Activated T-cell treated with anti-CD3 and anti-CD28 coated beads, Interleukin-2, amount 50 U/mL, for 24 hours (primary cell): Measurements from ENCODE around the gene CDH18.

Experiments
- DNase-seq: peaks from one replicate; pipeline ENCODE4 v3.0.0-alpha.2; 2020
- H3K27ac Mint-ChIP-seq: 2 replicates; pipeline ENCODE4 v1.8.0; 2020; ENCODE audit warnings: mild to moderate bottlenecking, mixed read lengths
- H3K27me3 Mint-ChIP-seq: 2 replicates; pipeline ENCODE4 v1.8.0; 2020; ENCODE audit warnings: mixed read lengths
- H3K36me3 Mint-ChIP-seq: 2 replicates; pipeline ENCODE4 v1.8.0; 2020; ENCODE audit warnings: low read depth, mixed read lengths
- H3K4me1 Mint-ChIP-seq: 2 replicates; pipeline ENCODE4 v1.8.0; 2020; ENCODE audit warnings: low read depth, mixed read lengths
- H3K4me3 Mint-ChIP-seq: 2 replicates; pipeline ENCODE4 v1.8.0; 2020; ENCODE audit warnings: mild to moderate bottlenecking, moderate library complexity, mixed read lengths
- H3K9me3 Mint-ChIP-seq: 2 replicates; pipeline ENCODE4 v1.8.0; 2020; ENCODE audit warnings: mixed read lengths

CDH18 gene

GRCh38 chr5:19577882-19578281 lies 410.1 kb downstream of the CDH18 start:
- no peak overlapping the region for H3K27ac Mint-ChIP-seq
- H3K9me3 Mint-ChIP-seq, result peaks cover 17% of the 10 kb centered on the region
- H3K4me1 Mint-ChIP-seq, result no peaks in the 10 kb centered on the region
- H3K27me3 Mint-ChIP-seq, result no peaks in the 10 kb centered on the region
- H3K4me3 Mint-ChIP-seq, result no peak overlapping the region
- no peak for DNase-seq
- no peaks in the 10 kb centered on the region for H3K36me3 Mint-ChIP-seq

GRCh38 chr5:19568004-19568403 lies 420.0 kb downstream of the CDH18 start:
- Mint-ChIP-seq H3K36me3 (no peaks in the 10 kb centered on the region), H3K9me3 (peaks cover 16% of the 10 kb centered on the region), H3K4me1 (no peaks in the 10 kb centered on the region), H3K4me3 (no peak overlapping the region), H3K27ac (no peak overlapping the region), H3K27me3 (no peaks in the 10 kb centered on the region)
- no peak for DNase-seq

- no peaks in the 10 kb centered on the region for H3K27me3 Mint-ChIP-seq
- no peak overlapping the region for H3K4me3 Mint-ChIP-seq
- no peaks in the 10 kb centered on the region for H3K36me3 Mint-ChIP-seq
- H3K9me3 Mint-ChIP-seq, result peaks cover 21% of the 10 kb centered on the region
- no peak overlapping the region for H3K27ac Mint-ChIP-seq
- H3K4me1 Mint-ChIP-seq, result no peaks in the 10 kb centered on the region
- no peak for DNase-seq
Observed at GRCh38 chr5:19565466-19565865, 422.5 kb downstream of the CDH18 start.

GRCh38 chr5:19564036-19564435 lies 424.0 kb downstream of the CDH18 start:
- DNase-seq, result no peak
- Mint-ChIP-seq H3K27ac (no peak overlapping the region), H3K4me3 (no peak overlapping the region), H3K4me1 (no peaks in the 10 kb centered on the region), H3K36me3 (no peaks in the 10 kb centered on the region), H3K27me3 (no peaks in the 10 kb centered on the region), H3K9me3 (peaks cover 14% of the 10 kb centered on the region)

GRCh38 chr5:19555876-19556275 lies 432.1 kb downstream of the CDH18 start:
- H3K4me3 Mint-ChIP-seq, result no peak overlapping the region
- peaks cover 13% of the 10 kb centered on the region for H3K9me3 Mint-ChIP-seq
- no peaks in the 10 kb centered on the region for H3K4me1 Mint-ChIP-seq
- no peaks in the 10 kb centered on the region for H3K36me3 Mint-ChIP-seq
- no peak overlapping the region for H3K27ac Mint-ChIP-seq
- no peaks in the 10 kb centered on the region for H3K27me3 Mint-ChIP-seq
- DNase-seq, result no peak

- Mint-ChIP-seq H3K27ac (no peak overlapping the region), H3K36me3 (no peaks in the 10 kb centered on the region), H3K9me3 (peaks cover 13% of the 10 kb centered on the region), H3K4me3 (no peak overlapping the region), H3K4me1 (no peaks in the 10 kb centered on the region), H3K27me3 (no peaks in the 10 kb centered on the region)
- no peak for DNase-seq
Observed at GRCh38 chr5:19555436-19555835, 432.6 kb downstream of the CDH18 start.

- no peak for DNase-seq
- no peaks in the 10 kb centered on the region for H3K4me1 Mint-ChIP-seq
- H3K4me3 Mint-ChIP-seq, result no peak overlapping the region
- no peak overlapping the region for H3K27ac Mint-ChIP-seq
- no peaks in the 10 kb centered on the region for H3K36me3 Mint-ChIP-seq
- H3K27me3 Mint-ChIP-seq, result no peaks in the 10 kb centered on the region
- H3K9me3 Mint-ChIP-seq, result peaks cover 16% of the 10 kb centered on the region
Observed at GRCh38 chr5:19554524-19554923, 433.5 kb downstream of the CDH18 start.

- DNase-seq, result no peak
- H3K36me3 Mint-ChIP-seq, result no peaks in the 10 kb centered on the region
- peaks cover 13% of the 10 kb centered on the region for H3K9me3 Mint-ChIP-seq
- no peaks in the 10 kb centered on the region for H3K4me1 Mint-ChIP-seq
- no peak overlapping the region for H3K4me3 Mint-ChIP-seq
- no peaks in the 10 kb centered on the region for H3K27me3 Mint-ChIP-seq
- H3K27ac Mint-ChIP-seq, result no peak overlapping the region
Observed at GRCh38 chr5:19547640-19548039, 440.4 kb downstream of the CDH18 start.

GRCh38 chr5:19546521-19546920 lies 441.5 kb downstream of the CDH18 start:
- H3K27ac Mint-ChIP-seq, result no peak overlapping the region
- no peaks in the 10 kb centered on the region for H3K4me1 Mint-ChIP-seq
- no peak overlapping the region for H3K4me3 Mint-ChIP-seq
- H3K27me3 Mint-ChIP-seq, result no peaks in the 10 kb centered on the region
- DNase-seq, result no peak
- peaks cover 13% of the 10 kb centered on the region for H3K9me3 Mint-ChIP-seq
- no peaks in the 10 kb centered on the region for H3K36me3 Mint-ChIP-seq

GRCh38 chr5:19538607-19539006 lies 449.4 kb downstream of the CDH18 start:
- no peaks in the 10 kb centered on the region for H3K36me3 Mint-ChIP-seq
- no peaks in the 10 kb centered on the region for H3K4me1 Mint-ChIP-seq
- no peak overlapping the region for H3K27ac Mint-ChIP-seq
- no peak overlapping the region for H3K4me3 Mint-ChIP-seq
- peaks cover 8% of the 10 kb centered on the region for H3K9me3 Mint-ChIP-seq
- no peaks in the 10 kb centered on the region for H3K27me3 Mint-ChIP-seq
- no peak for DNase-seq

- DNase-seq, result no peak
- H3K36me3 Mint-ChIP-seq, result no peaks in the 10 kb centered on the region
- no peak overlapping the region for H3K4me3 Mint-ChIP-seq
- H3K27me3 Mint-ChIP-seq, result no peaks in the 10 kb centered on the region
- peaks cover 1% of the 10 kb centered on the region for H3K4me1 Mint-ChIP-seq
- H3K27ac Mint-ChIP-seq, result no peak overlapping the region
- peaks cover 12% of the 10 kb centered on the region for H3K9me3 Mint-ChIP-seq
Observed at GRCh38 chr5:19536387-19536786, 451.6 kb downstream of the CDH18 start.

- H3K4me1 Mint-ChIP-seq, result peaks cover 1% of the 10 kb centered on the region
- no peaks in the 10 kb centered on the region for H3K36me3 Mint-ChIP-seq
- peaks cover 12% of the 10 kb centered on the region for H3K9me3 Mint-ChIP-seq
- no peaks in the 10 kb centered on the region for H3K27me3 Mint-ChIP-seq
- no peak overlapping the region for H3K27ac Mint-ChIP-seq
- no peak overlapping the region for H3K4me3 Mint-ChIP-seq
- no peak for DNase-seq
Observed at GRCh38 chr5:19534751-19535150, 453.2 kb downstream of the CDH18 start.

- no peak for DNase-seq
- no peaks in the 10 kb centered on the region for H3K36me3 Mint-ChIP-seq
- no peak overlapping the region for H3K27ac Mint-ChIP-seq
- peaks cover 1% of the 10 kb centered on the region for H3K4me1 Mint-ChIP-seq
- H3K27me3 Mint-ChIP-seq, result no peaks in the 10 kb centered on the region
- no peak overlapping the region for H3K4me3 Mint-ChIP-seq
- peaks cover 12% of the 10 kb centered on the region for H3K9me3 Mint-ChIP-seq
Observed at GRCh38 chr5:19532936-19533335, 455.1 kb downstream of the CDH18 start.

GRCh38 chr5:19531374-19531952 lies 456.5 kb downstream of the CDH18 start:
- H3K27ac Mint-ChIP-seq, result no peak overlapping the region
- no peaks in the 10 kb centered on the region for H3K36me3 Mint-ChIP-seq
- H3K9me3 Mint-ChIP-seq, result peaks cover 4% of the 10 kb centered on the region
- DNase-seq, result no peak
- no peaks in the 10 kb centered on the region for H3K27me3 Mint-ChIP-seq
- peaks cover 1% of the 10 kb centered on the region for H3K4me1 Mint-ChIP-seq
- no peak overlapping the region for H3K4me3 Mint-ChIP-seq

GRCh38 chr5:19519448-19519847 lies 468.6 kb downstream of the CDH18 start:
- Mint-ChIP-seq H3K36me3 (no peaks in the 10 kb centered on the region), H3K9me3 (peaks cover 6% of the 10 kb centered on the region), H3K27ac (no peak overlapping the region), H3K27me3 (no peaks in the 10 kb centered on the region), H3K4me1 (no peaks in the 10 kb centered on the region), H3K4me3 (no peak overlapping the region)
- DNase-seq, result no peak

GRCh38 chr5:19498852-19499251 lies 489.1 kb downstream of the CDH18 start:
- H3K4me1 Mint-ChIP-seq, result no peaks in the 10 kb centered on the region
- no peak overlapping the region for H3K27ac Mint-ChIP-seq
- H3K36me3 Mint-ChIP-seq, result no peaks in the 10 kb centered on the region
- H3K4me3 Mint-ChIP-seq, result no peak overlapping the region
- no peaks in the 10 kb centered on the region for H3K27me3 Mint-ChIP-seq
- no peak for DNase-seq
- H3K9me3 Mint-ChIP-seq, result peaks cover 16% of the 10 kb centered on the region
